ENCODE results near the gene AFAP1.

Gene AFAP1

DNA sequence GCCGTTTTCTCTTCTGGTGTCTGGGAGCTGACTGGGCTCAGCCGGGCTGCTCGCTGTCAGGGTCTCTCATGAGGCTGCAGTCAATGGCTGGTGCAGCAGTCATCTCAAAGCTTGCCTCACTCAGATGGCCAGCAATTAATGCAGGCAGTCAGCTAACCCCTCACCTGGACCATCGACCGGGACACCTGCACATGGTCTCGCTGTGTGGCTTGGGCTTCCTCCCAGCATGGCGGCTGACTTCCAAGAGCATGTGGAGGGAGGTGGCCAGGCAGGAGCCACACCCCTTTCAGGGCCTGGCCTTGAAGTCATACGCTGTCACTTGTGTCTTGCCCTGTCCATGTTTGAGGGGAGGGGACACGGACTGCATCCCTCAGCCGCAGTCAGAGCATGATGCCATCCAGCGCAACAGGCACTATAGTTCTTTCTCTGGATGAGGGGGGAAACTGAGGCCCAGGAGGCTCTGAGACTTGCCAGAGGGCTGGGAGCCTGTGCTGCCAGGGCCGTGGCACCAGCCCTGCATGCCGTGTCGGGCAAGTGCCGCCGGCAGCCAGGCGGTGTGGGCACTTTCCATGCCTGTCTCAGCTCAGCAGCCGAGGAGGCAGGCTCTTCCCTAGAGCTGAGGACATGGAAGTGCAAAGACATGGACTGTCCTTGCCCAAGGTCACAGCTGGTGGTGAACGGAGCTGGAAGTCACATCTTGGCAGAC, 201.8 kb downstream of the AFAP1 start:
- no peak for DNase-seq (ENCODE audit: low spot score)

DNA sequence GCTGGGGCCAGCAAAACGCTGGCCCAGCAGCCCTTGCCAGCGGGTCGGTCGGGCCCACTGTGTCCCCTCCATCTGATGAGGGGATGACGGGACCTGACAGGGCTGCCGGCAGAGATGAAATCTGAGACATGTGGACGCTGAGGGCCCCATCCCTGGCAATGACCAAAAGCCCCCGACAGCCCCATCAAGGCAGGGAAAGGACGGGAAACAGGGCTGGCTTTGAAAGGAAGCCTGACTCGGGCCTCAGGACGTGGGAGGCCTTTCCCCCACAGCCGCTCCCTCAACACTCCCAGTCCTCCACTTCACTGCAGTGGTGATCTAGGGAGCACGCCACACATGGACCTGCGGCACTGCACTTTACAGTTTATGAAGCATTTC, 202.4 kb downstream of the AFAP1 start:
- no peak for DNase-seq (ENCODE audit: low spot score)

DNA sequence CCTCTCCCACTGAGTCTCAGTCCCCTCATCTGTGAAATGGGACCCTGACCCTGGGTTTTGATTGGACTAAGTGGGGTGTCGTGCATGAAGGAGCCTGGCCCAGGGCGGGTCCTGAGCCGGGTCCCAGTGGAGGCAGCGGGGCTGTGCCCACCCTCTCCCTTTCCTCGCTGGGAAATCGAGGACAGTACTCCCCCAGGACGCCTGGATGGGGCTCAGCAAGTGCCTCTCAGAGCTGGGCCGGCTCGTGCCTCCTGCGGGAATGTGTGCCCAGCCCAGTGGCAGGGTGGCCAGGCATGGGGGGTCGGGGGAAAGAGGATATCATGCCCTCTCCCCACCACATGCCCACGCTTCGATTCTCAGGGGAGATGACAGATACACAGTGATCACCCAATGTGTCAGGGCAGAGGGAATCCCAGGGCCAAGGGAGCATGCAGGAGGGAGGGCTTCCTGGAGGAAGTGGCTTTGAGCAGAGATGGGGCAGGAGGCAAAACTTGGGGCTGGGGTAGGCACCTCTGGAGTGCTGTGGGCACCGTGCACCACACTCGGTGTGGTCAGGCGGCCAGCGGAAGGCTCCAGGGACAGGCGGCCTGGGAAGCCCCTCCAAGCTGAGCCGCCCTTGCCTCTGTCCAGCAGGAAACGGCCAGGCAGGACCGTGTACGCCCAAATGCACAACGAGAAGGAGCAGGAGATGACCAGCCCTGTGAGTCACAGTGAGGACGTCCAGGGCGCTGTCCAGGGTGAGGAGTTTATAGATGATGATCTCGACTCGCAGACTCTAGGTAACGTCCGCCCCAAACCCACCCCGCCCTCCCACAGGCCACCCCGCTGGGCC, 203.0 kb downstream of the AFAP1 start:
- no peak for DNase-seq (ENCODE audit: low spot score)

DNA sequence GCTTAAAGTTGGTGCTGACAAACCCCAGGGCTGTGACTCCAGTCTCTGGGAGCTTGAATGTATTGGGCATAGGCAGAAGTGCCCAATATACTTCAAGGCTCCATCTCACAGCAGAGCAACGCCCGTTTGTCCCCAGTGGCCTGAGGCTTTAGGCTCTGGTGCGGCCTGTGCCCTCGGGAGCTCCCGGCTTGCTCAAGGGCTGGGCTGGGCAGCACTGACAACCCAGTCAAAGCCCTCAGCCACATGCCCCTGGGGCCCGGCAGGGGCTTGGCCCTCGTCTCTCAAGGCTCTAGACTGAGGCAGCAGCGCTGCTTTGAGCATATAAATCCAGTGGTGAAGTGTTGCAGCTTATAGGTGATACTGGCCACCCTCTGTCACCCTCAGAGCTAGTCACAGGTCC, 203.7 kb downstream of the AFAP1 start:
- no peak for DNase-seq (ENCODE audit: low spot score)

DNA sequence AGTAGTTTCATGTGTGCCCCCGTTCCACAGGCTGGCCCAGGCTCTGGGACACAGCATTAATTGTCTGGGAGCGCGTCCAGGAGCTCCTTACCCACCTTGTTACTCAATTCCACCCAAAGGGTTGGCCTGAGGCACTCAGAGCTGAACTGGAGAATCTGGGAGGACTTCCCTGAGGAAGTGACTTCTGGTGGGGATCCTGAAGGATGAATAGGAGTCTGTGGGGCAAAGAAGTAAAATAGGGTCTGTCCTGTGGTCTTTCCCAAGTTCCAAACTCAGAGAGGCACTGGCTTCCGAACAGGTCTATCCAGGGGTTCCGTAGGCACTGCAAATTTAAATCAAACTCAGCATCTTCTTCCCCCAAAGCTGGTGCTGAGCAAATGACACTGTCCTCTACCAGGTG, 204.3 kb downstream of the AFAP1 start:
- DNase-seq (ENCODE audit: low spot score), result no peak

DNA sequence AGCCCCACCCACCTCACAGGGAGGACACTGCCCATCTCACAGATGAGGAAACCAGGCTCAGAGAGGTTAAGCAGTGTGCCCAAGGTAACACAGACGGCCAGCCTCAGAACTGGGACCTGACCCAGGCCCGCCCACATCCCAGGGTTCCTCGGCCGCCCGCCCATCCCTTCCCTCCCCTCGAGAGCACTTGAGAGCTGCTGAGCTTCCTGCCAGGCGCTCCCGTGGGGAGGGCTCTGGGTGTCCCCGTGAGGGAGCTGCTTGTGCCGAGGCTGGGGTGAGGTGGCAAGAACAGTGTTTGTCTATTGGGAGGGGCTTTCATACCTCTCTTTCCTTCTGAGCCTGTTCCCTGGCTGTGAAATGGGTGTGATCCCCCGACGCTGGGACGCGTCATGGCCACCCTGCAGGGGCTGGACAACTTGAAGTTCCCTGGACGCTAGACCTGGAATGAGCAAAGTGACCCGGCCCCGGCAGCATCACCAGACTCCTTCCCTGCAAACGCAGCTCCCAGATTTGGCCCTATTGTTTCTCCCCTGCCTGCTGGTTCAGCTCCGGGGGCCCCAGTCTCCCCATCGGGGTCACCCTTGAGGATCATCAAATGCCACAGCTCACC, 204.9 kb downstream of the AFAP1 start:
- no peak for DNase-seq (ENCODE audit: low spot score)

DNA sequence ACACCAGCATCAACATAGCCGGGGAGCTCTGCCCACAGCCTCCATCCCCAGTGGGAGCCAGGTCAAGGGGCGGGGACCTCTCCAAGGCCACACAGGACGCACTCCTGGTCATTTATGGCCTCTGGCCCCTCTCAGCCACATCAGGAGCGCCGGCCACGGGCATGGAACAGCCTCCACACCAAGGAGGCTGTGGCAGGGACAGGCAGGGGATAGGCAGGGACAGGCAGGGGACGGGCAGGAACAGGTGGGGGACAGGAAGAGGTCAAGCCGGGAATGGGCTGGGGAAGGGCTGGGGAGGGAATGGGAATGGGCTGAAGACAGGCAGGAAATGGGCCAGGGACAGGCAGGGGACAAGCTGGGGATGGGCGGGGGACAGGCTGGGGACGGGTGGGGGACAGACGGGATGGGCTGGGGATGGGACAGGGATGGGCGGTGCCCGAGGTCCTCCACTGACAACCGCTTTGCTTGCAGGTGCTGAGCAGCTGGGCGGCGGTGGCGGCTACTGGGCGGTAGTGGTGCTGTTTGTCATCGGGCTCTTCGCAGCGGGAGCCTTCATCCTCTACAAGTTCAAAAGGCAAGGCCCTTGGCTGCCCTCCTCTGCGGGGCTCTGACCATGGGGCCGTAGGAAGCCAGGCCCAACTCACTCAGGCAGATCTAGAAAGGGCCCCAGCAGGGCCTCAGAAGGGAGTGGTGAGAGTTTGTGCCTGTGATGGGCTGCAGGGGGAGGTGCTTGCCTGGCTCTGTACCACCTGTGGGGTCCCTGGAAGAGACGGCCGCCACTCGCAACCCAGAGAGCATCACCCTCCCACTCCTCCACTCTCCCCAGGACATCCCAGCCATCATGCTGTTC, 205.6 kb downstream of the AFAP1 start:
- no peak for DNase-seq (ENCODE audit: low spot score)

DNA sequence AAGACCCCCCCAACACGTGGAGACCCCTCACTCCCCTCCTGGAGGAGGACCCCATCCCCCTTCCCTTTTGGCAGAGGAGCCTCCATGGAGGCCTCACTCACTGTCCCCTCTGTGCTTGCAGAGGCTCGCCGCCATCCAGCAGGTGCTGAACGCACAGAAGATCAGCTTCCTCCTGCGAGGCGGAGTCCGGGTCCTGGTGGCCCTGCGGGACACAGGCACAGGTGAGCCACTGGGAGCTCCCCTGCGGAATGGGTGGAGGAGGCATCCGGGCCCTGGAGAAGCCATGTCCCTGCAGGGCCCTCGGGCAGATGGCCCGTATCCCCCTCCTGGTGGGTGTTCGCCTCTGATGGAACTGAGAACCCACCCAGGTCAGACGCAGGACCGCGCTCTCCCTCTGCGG, 206.5 kb downstream of the AFAP1 start:
- no peak for DNase-seq (ENCODE audit: low spot score)

DNA sequence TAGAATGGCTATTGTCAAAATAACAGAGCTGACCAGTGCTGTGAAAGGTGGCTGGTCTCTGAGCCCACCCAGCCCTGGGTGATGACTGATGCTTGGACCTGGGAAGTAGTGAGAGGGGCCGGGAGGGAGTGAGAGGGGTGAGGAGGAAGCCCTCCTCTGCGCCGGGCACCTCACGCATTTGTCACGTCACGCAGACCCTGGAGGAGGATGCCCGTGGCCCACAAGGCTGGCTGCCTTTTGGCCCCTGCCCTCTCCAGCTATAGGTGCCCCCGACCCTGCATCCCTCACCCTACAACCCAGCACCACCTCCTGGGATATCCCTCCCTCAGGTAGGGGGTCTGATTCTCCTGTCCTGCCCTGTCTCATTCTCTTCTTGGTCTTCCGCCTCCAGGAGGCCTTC, 207.4 kb downstream of the AFAP1 start:
- DNase-seq (ENCODE audit: low spot score), result no peak

DNA sequence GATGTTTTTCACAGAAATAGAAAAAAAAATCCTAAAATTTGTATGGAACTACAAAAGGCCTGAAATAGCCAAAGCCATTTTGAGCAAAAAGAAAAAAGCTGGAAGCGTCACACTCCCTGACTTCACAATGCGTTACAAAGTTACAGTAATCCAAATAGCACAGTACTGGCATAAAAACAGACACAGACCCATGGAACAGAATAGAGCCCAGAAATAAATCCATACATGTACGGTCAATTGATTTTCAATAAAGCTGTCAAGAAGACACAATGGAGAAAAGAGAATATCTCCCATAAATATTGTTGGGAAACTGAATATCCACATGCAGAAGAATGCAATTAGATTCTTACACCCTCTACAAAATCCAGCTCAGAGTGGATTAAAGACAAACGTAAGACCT, 208.2 kb downstream of the AFAP1 start:
- no peak for DNase-seq (ENCODE audit: low spot score)

DNA sequence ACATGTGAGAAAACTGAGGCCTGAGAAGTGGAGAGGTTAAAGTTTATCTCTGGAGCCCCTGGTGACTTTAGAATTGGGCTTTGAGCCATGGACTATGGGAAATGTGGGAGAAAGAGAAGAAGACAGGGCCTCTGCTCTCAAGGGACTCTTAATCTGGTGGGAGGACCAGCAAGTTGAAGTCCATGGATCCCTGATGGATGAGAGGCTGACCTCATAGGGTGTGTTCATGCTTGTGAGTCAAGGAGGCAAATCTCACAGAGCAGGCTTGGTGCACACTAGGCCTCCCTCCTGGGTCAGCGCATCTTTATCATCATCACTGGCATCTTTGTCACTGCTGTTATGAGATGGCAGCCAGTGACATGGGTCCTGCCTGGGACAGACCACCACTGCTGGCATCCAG, 211.9 kb downstream of the AFAP1 start:
- no peak for DNase-seq (ENCODE audit: low spot score)

DNA sequence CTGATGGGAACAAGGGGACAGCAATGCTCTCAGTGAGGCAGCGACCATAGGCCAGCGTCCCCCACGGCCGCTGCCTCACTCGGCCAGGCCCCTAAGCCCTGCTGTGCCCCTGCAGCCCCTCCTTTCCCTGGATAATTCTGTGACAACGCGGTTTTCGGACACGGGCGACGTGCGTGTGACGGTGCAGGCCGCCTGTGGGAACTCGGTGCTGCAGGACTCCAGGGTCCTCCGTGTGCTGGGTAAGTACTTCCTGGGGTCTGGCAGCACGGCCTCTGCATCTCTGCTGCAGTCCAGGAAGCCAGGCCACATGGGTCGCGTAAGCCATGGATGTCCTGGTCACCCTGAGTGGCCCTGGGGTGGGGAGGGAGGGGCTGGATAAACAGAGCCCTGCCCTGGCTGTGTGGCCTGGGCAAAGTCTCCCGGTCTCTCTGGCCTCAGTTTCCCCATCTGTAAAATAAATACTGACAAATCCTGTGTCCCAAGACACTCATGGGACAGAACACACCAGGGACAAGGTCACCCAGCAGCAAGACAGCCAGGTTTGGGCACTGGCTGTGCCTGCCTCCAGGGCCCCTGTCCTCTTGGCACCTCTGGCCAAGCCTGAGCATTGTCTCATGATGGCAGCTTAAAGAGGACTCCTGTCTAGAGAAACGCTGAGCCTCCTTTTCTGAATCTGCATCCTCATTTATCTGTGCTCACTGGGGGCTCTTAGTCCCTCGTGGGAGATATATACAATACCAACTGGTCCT, 212.8 kb downstream of the AFAP1 start:
- no peak for DNase-seq (ENCODE audit: low spot score)

DNA sequence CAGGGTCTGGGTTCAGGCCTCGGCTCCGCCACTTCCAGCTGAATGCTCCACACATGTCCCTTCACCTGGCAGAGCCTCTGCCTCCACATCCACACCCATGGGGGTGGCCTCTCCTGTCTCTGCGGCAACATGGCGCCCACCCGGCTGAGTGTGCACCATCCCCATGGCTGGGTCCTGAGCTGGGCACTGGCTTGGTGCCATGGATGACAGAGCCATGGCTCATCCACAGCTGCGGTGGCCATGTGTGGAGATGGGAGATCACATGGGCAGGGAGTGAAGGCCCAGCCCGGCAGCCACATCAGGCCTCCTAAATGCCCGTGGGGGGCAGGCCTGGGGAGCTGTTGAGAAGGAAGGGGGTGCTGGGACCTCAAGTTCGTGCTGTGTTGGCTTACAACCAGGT, 213.7 kb downstream of the AFAP1 start:
- DNase-seq (ENCODE audit: low spot score), result no peak

DNA sequence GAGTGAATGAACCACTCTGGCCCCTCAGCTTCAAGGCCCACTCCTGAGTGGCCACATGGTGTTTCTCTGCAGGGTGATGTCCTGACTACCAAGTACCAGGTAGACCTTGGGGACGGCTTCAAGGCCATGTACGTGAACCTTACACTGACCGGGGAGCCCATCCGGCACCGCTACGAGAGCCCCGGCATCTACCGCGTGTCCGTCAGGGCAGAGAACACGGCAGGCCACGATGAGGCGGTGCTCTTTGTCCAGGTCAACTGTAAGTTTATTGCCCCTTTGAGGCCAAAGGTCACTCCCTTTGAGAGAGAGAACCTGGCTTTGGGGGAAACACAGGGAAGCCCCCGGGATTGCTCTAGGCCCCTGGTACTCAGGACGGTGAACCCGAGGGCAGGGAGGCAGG, 216.0 kb downstream of the AFAP1 start:
- no peak for DNase-seq (ENCODE audit: low spot score)

DNA sequence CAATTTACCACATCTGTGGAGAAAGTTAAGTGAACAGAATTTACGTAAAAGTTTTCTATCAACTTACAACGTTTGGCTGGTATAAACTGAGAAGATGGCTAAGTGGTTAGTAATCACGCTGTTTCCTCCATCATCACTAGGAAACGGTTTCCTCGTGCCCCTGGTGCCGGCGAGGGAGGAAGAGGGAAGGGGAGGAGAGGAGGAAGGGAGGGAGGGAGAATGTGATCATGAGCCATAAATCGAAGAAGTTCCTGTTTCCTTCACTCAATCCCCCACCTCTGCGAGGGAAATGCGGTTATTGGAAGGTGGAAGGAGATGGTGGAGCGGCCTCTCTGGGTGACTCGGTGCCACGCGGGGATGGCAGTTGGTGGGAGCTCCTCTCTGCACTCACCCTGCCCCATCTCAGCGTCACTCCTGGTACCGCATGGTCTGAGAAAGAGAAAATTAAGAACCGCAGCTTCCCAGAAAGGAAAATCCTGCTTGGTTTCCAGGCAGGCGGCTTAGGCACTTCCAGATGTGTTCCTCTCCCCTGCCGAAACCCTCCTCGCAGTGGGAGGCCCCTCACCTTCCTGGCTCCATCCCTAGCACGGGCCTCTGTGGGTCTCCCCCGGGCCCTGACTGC, 216.8 kb downstream of the AFAP1 start:
- no peak for DNase-seq (ENCODE audit: low spot score)

DNA sequence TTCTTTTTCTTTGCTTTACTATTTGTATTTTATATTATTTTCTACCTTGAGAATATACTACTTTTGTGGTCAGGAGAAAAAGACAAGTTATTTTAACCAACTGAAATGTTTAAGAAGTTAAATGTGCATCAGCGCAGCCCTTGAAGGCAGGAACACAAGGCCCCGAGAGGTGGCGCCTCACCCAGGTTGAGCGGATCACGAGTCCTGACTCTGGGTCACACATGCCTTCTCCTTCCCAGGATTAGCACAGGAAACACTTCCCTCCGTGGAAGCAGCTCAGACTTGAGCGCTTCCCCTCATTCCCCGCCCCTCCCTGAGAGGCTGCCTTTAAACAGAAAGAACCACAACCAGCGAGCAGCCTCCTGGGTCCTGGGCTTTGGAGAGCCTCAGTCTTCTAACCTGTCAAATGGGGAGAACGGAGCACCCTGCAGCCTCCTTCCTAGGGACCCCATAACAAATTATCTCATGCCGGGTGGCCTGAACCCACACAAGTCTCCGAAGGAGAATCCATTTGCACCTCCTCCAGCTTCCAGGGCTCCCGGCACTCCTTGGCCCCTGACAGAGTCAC, 217.6 kb downstream of the AFAP1 start:
- DNase-seq (ENCODE audit: low spot score), result no peak

DNA sequence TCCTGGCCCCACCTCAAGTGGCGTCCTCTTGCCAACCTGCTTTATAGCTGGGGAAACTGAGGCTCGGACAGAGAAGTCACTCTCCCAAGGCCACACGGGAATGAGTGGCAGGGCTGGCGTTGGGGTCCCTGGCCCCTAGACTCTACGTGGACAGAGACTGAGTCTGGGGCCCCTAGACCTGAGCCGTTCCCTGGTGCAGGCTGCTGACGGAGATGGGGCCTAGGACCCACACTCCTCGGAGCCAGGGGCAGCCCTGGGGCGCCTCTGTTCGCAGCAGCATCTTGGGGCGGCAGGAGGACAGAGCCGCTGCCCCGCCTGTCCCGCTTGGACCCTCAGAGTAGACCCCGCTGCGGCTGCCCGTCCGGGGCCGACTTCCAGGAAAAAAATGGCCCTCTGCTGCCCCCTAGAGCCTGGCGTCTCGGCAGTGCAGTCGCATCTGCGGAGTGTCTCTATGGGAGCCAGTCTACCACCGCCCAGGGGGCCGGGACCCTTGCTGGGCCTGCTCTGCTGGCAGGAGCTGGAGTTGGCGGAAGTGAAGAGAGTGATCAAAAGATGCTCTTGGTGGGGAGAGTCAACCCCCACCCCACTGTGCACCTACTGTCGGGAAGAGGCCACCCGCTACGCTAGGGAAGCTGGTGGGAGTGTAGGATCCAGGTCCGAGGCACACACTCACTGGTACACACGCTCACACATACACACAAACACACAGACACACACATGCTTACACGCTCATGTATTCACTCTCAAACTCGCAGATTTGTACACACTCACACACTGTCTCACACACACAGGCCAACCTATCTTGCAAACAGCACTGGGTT, 220.1 kb downstream of the AFAP1 start:
- DNase-seq (ENCODE audit: low spot score), result peak; percentile 96

DNA sequence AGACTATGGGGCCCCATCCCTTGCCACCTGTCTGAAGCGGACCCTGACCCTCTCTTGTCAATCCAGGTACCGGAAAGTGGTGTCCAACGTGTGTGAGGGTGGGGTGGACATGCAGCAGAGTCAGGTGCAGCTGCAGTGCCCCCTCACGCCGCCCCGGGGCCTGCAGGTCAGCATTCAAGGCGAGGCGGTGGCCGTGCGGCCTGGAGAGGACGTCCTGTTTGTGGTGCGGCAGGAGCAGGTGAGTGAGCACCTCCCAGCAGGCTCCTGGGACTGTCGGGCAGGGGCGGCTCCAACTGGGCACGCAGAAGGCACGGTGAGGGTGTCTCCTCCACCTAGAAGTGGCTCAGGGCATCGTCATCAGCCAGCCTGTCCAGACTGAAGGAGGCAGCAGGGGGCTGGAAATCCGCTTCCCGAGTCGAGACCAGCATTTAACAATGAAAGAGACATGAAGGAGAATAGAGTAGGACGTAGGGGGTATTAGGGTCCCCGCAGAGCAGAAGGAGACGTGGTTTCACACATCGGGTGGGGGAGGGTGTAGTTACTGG, 221.6 kb downstream of the AFAP1 start:
- no peak for DNase-seq (ENCODE audit: low spot score)

DNA sequence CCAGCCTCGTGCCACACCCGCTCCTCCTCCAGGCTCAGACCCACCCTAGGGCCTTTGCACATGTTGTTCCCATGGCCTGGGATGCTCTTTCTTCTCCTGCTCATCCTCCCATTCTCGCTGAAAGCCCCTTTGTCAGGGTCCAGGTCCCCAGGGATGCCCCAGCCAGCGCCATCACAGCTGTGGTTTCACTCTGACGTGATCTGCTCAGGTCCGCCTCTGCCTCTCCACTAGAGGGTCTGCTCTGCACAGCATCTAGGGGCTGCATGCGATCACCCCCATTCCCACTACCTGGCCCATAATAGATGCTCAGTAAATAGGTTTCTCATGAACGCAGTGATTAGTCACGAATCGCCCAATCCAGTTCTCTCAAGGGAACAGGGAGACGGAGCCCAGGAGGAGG, 222.5 kb downstream of the AFAP1 start:
- DNase-seq (ENCODE audit: low spot score), result no peak

Data from iPS-NIHi11 (cell line).